GM23248 (cell line): Measurements from ENCODE around the gene HTT.

ENCODE experiments used
- EZH2 ChIP-seq: fragments of 200-600 bp; sonication (generic); IDR thresholded peaks from 2 replicates; pipeline ENCODE4 v1.6.1; 2018; ENCODE audit warnings: antibody characterized with exemption, mild to moderate bottlenecking; ENCODE audit not compliant: insufficient read depth, poor library complexity, severe bottlenecking
- EZH2phosphoT487 ChIP-seq: fragments of 200-600 bp; sonication (generic); IDR thresholded peaks from 2 replicates; pipeline ENCODE4 v1.6.1; 2018; ENCODE audit warnings: antibody characterized with exemption, moderate library complexity, mild to moderate bottlenecking, low read depth; ENCODE audit not compliant: insufficient read depth

GRCh38 chr4:3228881-3229280, 154.4 kb downstream of the HTT start:
- no peak for TF ChIP-seq EZH2
- no peak for TF ChIP-seq EZH2phosphoT487
